ENCODE results near the gene VAV1. TPM values are rescaled to one million over a fixed set of nuclear protein-coding genes. Genes with fewer than 3 reads are reported as not detected.
"Not testable (repeated sequence)": the region's sequence is repeated elsewhere in the genome, so short reads cannot be mapped to it uniquely, and the experiment has no call there.

VAV1 gene
- total RNA-seq, 1 donor from 2014 or later: not detected

DNA sequence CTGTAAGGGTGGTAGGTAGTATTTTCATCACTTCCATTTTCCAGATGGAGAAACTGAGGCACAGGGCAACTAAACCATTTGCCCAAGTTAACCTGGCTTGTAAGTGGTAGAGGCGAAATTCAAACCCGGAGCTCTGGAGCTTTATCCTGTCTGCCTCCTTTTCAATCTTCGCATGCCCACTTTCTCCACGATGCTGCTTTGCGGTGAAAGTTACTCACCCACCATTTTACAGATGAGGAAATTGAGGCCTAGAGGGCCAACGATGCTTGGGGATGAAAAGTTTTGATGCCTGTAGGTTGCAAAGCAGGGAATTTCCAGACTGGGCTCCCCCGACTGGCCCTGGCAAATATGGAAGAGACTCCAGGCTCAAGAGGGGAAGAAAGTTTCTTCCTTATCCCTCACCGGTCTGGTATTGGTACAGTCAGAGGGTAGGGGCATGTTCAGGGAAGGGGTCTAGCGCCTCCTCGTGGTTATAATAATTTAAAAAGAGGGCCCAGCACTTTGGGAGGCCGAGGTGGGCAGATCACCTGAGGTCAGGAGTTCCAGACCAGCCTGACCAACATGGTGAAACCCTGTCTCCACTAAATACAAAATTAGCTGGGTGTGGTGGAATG is 3.4 kb upstream of the VAV1 start:
- H3K36me3 Mint-ChIP-seq (ENCODE audit: low read depth): no peaks in the 10 kb centered on the region
- no peak overlapping the region for H3K4me3 Mint-ChIP-seq (ENCODE audit: unreplicated experiment)
- H3K9me3 Mint-ChIP-seq (ENCODE audit: low read depth): no peaks in the 10 kb centered on the region
- DNase-seq (ENCODE audit: low spot score): no peak
- TF ChIP-seq, protein P1, sequence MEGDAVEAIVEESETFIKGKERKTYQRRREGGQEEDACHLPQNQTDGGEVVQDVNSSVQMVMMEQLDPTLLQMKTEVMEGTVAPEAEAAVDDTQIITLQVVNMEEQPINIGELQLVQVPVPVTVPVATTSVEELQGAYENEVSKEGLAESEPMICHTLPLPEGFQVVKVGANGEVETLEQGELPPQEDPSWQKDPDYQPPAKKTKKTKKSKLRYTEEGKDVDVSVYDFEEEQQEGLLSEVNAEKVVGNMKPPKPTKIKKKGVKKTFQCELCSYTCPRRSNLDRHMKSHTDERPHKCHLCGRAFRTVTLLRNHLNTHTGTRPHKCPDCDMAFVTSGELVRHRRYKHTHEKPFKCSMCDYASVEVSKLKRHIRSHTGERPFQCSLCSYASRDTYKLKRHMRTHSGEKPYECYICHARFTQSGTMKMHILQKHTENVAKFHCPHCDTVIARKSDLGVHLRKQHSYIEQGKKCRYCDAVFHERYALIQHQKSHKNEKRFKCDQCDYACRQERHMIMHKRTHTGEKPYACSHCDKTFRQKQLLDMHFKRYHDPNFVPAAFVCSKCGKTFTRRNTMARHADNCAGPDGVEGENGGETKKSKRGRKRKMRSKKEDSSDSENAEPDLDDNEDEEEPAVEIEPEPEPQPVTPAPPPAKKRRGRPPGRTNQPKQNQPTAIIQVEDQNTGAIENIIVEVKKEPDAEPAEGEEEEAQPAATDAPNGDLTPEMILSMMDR (IDR thresholded peaks at IDR 0.05): peak; percentile 72
- peaks cover 8% of the 10 kb centered on the region for H3K27me3 Mint-ChIP-seq (ENCODE audit: low read depth)
- peaks cover 19% of the 10 kb centered on the region for H3K4me1 Mint-ChIP-seq (ENCODE audit: low read depth)
- no peak overlapping the region for H3K27ac Mint-ChIP-seq (ENCODE audit: unreplicated experiment)

GRCh38 chr19:6771648-6772027 is 870 bp upstream of the VAV1 start:
- not testable (repeated sequence) for H3K4me1 Mint-ChIP-seq (ENCODE audit: low read depth); H3K4me3 Mint-ChIP-seq (ENCODE audit: unreplicated experiment); H3K9me3 Mint-ChIP-seq (ENCODE audit: low read depth); H3K27me3 Mint-ChIP-seq (ENCODE audit: low read depth); DNase-seq (ENCODE audit: low spot score); H3K27ac Mint-ChIP-seq (ENCODE audit: unreplicated experiment); H3K36me3 Mint-ChIP-seq (ENCODE audit: low read depth)

DNA sequence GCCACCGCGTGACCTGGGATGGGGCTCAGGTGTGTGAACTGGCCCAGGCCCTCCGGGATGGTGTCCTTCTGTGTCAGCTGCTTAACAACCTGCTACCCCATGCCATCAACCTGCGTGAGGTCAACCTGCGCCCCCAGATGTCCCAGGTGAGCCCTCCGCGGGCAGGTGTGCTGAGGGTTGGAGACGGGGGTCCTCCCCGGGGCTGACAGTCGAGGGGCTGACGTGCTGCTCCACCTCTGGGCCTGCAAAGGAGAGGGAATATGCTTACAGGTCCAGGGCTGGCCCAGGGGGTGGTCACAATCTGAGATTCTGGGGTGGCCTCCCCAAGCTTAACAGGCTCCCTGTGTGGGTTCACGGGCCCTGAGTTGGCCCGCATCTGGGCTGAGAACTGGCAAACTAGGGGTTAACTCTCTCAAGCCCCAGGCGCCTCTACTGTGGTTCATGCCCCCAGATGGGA is 386 bp downstream of the VAV1 start:
- H3K4me1 Mint-ChIP-seq (ENCODE audit: low read depth): no peaks in the 10 kb centered on the region
- no peaks in the 10 kb centered on the region for H3K27me3 Mint-ChIP-seq (ENCODE audit: low read depth)
- no peak overlapping the region for H3K4me3 Mint-ChIP-seq (ENCODE audit: unreplicated experiment)
- no peak overlapping the region for H3K27ac Mint-ChIP-seq (ENCODE audit: unreplicated experiment)
- TF ChIP-seq, protein P1 (IDR thresholded peaks at IDR 0.05): no peak
- no peak for DNase-seq (ENCODE audit: low spot score)
- H3K36me3 Mint-ChIP-seq (ENCODE audit: low read depth): no peaks in the 10 kb centered on the region
- H3K9me3 Mint-ChIP-seq (ENCODE audit: low read depth): no peaks in the 10 kb centered on the region

- Mint-ChIP-seq H3K9me3 (ENCODE audit: low read depth) (no peaks in the 10 kb centered on the region), H3K36me3 (ENCODE audit: low read depth) (no peaks in the 10 kb centered on the region), H3K27ac (ENCODE audit: unreplicated experiment) (no peak overlapping the region), H3K27me3 (ENCODE audit: low read depth) (no peaks in the 10 kb centered on the region), H3K4me3 (ENCODE audit: unreplicated experiment) (no peak overlapping the region), H3K4me1 (ENCODE audit: low read depth) (no peaks in the 10 kb centered on the region)
- no peak for DNase-seq (ENCODE audit: low spot score)
- TF ChIP-seq, protein P1 (IDR thresholded peaks at IDR 0.05): no peak
These were observed 919 bp downstream of the VAV1 start for GRCh38 chr19:6773323-6773931.

- H3K4me3 Mint-ChIP-seq (ENCODE audit: unreplicated experiment): no peak overlapping the region
- H3K4me1 Mint-ChIP-seq (ENCODE audit: low read depth): no peaks in the 10 kb centered on the region
- no peaks in the 10 kb centered on the region for H3K27me3 Mint-ChIP-seq (ENCODE audit: low read depth)
- H3K36me3 Mint-ChIP-seq (ENCODE audit: low read depth): no peaks in the 10 kb centered on the region
- TF ChIP-seq, protein P1 (IDR thresholded peaks at IDR 0.05): no peak
- H3K27ac Mint-ChIP-seq (ENCODE audit: unreplicated experiment): no peak overlapping the region
- H3K9me3 Mint-ChIP-seq (ENCODE audit: low read depth): no peaks in the 10 kb centered on the region
- DNase-seq (ENCODE audit: low spot score): no peak
These were observed 2.6 kb downstream of the VAV1 start for GRCh38 chr19:6774821-6775707.

DNA sequence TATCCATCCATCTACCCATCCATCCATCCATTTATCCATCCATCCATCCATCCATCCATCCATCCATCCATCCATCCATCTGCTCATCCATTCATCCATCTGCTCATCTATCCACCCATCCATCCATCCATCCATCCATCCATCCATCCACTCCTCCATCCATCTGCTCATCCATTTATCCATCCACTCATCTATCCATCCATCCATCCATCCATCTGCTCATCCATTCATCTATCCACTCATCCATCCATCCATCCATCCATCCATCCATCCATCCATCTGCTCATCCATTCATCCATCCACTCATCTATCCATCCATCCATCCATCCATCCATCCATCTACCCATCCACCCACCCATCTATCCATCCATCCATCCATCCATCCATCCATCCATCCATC is 3.5 kb downstream of the VAV1 start:
- not testable (repeated sequence) for DNase-seq (ENCODE audit: low spot score); H3K27me3 Mint-ChIP-seq (ENCODE audit: low read depth); H3K27ac Mint-ChIP-seq (ENCODE audit: unreplicated experiment); H3K36me3 Mint-ChIP-seq (ENCODE audit: low read depth); H3K4me3 Mint-ChIP-seq (ENCODE audit: unreplicated experiment); H3K4me1 Mint-ChIP-seq (ENCODE audit: low read depth); H3K9me3 Mint-ChIP-seq (ENCODE audit: low read depth)

Measured in chondrocyte (in vitro differentiated cells).